Left ventricle myocardium inferior (tissue), 1 donor: ENCODE measurements around the gene PHACTR4. TPM values are rescaled to one million over a fixed set of nuclear protein-coding genes. Genes with fewer than 3 reads are reported as not detected.
"Not testable (repeated sequence)": the region's sequence is repeated elsewhere in the genome, so short reads cannot be mapped to it uniquely, and the experiment has no call there.

Experiments
- DNase-seq: peaks from one replicate; pipeline ENCODE4 v3.0.0-alpha.2; 2020
- H3K27ac ChIP-seq: fragments of 200-600 bp; replicated peaks from 2 replicates; pipeline ENCODE4 v1.8.0; 2021
- H3K27me3 ChIP-seq: fragments of 200-600 bp; 2 replicates; pipeline ENCODE4 v1.8.0; 2021; ENCODE audit warnings: low read depth
- H3K36me3 ChIP-seq: fragments of 200-600 bp; 2 replicates; pipeline ENCODE4 v1.8.0; 2021
- H3K4me1 ChIP-seq: fragments of 200-600 bp; 2 replicates; pipeline ENCODE4 v1.8.0; 2021
- H3K4me3 ChIP-seq: fragments of 200-600 bp; 2 replicates; pipeline ENCODE4 v1.8.0; 2021; ENCODE audit warnings: mild to moderate bottlenecking, moderate library complexity
- H3K9me3 ChIP-seq: fragments of 200-600 bp; replicated peaks from 2 replicates; pipeline ENCODE4 v1.8.0; 2021
- intact Hi-C: fragments of 100-400 bp; cut with micrococcal nuclease; formaldehyde crosslinking; loops from one replicate; pipeline ENCODE4 v1.11.0; 2022
- total RNA-seq: library from RNA; stranded (reverse); fragmentation: NEBNext Ultra II Directional; extraction: Animal tissue kit (Norgen Biotek cat#: 25700); gene quantifications from one replicate; pipeline ENCODE4 v1.2.1, GENCODE V29; 2021
- TF ChIP-seq, protein P1 (sequence below): fragments of 200-600 bp; IDR thresholded peaks from 2 replicates; pipeline ENCODE4 v1.8.0; 2021; ENCODE audit warnings: antibody characterized with exemption, mild to moderate bottlenecking, borderline replicate concordance
- donor health status: DM: no; HTN: yes; CAD: no; lungs with severe emphysema.

PHACTR4 gene
- total RNA-seq, 1 donor from 2014 or later: 13.6 TPM

DNA sequence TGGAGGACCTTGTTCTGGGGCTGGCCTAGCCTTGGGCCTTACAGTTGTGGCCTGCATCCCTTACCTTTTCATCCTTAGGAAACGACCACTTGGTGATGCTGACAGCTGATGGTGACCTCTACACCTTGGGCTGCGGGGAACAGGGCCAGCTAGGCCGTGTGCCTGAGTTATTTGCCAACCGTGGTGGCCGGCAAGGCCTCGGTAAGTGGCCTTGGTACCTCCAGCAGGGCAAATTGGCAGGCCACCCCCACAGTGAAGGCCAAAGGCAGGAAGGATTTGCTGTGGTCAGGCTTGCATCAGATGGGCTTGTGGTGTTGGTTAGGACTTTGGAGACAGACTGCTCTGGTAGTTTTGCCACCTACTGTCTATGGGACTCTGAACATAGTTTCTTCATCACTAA lies 165.6 kb downstream of the PHACTR4 start:
- Histone ChIP-seq H3K36me3 (peaks cover 38% of the 10 kb centered on the region), H3K27ac (no peak overlapping the region), H3K9me3 (no peaks in the 10 kb centered on the region), H3K4me1 (no peaks in the 10 kb centered on the region), H3K4me3 (no peak overlapping the region), H3K27me3 (no peaks in the 10 kb centered on the region)
- TF ChIP-seq, protein P1, sequence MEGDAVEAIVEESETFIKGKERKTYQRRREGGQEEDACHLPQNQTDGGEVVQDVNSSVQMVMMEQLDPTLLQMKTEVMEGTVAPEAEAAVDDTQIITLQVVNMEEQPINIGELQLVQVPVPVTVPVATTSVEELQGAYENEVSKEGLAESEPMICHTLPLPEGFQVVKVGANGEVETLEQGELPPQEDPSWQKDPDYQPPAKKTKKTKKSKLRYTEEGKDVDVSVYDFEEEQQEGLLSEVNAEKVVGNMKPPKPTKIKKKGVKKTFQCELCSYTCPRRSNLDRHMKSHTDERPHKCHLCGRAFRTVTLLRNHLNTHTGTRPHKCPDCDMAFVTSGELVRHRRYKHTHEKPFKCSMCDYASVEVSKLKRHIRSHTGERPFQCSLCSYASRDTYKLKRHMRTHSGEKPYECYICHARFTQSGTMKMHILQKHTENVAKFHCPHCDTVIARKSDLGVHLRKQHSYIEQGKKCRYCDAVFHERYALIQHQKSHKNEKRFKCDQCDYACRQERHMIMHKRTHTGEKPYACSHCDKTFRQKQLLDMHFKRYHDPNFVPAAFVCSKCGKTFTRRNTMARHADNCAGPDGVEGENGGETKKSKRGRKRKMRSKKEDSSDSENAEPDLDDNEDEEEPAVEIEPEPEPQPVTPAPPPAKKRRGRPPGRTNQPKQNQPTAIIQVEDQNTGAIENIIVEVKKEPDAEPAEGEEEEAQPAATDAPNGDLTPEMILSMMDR: no peak
- DNase-seq: no peak
- intact Hi-C loops: no loop called here

DNA sequence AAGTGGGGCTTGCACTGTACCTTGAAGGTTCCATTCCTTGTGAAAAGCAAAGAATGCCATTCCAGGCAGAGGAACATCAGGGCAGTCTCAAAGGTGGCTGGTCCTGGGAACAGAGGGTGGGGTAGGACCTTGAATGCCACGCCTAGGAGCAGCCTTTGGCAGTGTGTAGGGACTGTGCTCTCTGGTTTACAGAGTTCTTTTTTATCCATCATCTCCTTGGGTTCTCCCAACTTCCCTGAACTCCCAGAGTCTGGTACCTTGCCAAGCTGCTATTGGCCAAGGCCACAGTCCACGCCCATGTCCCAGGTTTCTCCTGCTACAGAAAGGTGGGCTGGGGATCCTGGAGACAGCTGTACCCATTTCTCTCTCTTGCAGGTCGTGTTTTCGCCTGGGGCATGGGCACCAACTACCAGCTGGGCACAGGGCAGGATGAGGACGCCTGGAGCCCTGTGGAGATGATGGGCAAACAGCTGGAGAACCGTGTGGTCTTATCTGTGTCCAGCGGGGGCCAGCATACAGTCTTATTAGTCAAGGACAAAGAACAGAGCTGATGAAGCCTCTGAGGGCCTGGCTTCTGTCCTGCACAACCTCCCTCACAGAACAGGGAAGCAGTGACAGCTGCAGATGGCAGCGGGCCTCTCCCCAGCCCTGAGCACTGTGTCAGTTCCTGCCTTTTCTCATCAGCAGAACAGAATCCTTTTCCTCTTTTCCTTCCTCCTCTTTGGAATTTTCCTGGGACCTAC lies 168.1 kb downstream of the PHACTR4 start:
- intact Hi-C loops: no loop called here
- TF ChIP-seq, protein P1: no peak

GRCh38 chr1:28538286-28538685 lies 168.7 kb downstream of the PHACTR4 start:
- H3K36me3 ChIP-seq: peaks cover 23% of the 10 kb centered on the region
- TF ChIP-seq, protein P1: no peak
- no peaks in the 10 kb centered on the region for H3K27me3 ChIP-seq
- no peaks in the 10 kb centered on the region for H3K9me3 ChIP-seq
- no peak for DNase-seq
- H3K27ac ChIP-seq: no peak overlapping the region
- H3K4me3 ChIP-seq: no peak overlapping the region
- intact Hi-C loops: no loop called here
- H3K4me1 ChIP-seq: no peaks in the 10 kb centered on the region

More for the DNA sequence above, 168.1 kb downstream of the PHACTR4 start:
- Histone ChIP-seq H3K27me3 (no peaks in the 10 kb centered on the region), H3K4me1 (no peaks in the 10 kb centered on the region), H3K4me3 (no peak overlapping the region), H3K27ac (no peak overlapping the region), H3K36me3 (peaks cover 23% of the 10 kb centered on the region), H3K9me3 (no peaks in the 10 kb centered on the region)
- no peak for DNase-seq

- H3K27me3 ChIP-seq: no peaks in the 10 kb centered on the region
- intact Hi-C loops: no loop called here
- H3K9me3 ChIP-seq: no peaks in the 10 kb centered on the region
- H3K36me3 ChIP-seq: peaks cover 12% of the 10 kb centered on the region
- no peaks in the 10 kb centered on the region for H3K4me1 ChIP-seq
- TF ChIP-seq, protein P1: no peak
- DNase-seq: no peak
- no peak overlapping the region for H3K27ac ChIP-seq
- H3K4me3 ChIP-seq: no peak overlapping the region
Observed at GRCh38 chr1:28540651-28541050, 171.1 kb downstream of the PHACTR4 start.

- not testable (repeated sequence) for H3K4me3 ChIP-seq, H3K9me3 ChIP-seq
Observed at GRCh38 chr1:28541414-28542015, 172.0 kb downstream of the PHACTR4 start.

GRCh38 chr1:28545246-28545628 lies 175.7 kb downstream of the PHACTR4 start:
- TF ChIP-seq, protein P1: no peak
- H3K27ac ChIP-seq: no peak overlapping the region
- H3K36me3 ChIP-seq: no peaks in the 10 kb centered on the region
- no peaks in the 10 kb centered on the region for H3K9me3 ChIP-seq
- H3K4me3 ChIP-seq: no peak overlapping the region
- no peak for DNase-seq
- H3K27me3 ChIP-seq: no peaks in the 10 kb centered on the region
- H3K4me1 ChIP-seq: no peaks in the 10 kb centered on the region
- intact Hi-C loops: no loop called here

More at GRCh38 chr1:28541414-28542015, 172.0 kb downstream of the PHACTR4 start:
- H3K27me3 ChIP-seq, H3K36me3 ChIP-seq, H3K27ac ChIP-seq, intact Hi-C loops, H3K4me1 ChIP-seq, DNase-seq: not testable (repeated sequence)
